HEK293 (cell line): ENCODE data around the gene PLCB1.

ENCODE experiments used
- TCF7L2 ChIP-seq: IDR thresholded peaks from 2 replicates; pipeline ENCODE4 v1.6.1; 2011; ENCODE audit warnings: low read depth, mild to moderate bottlenecking, inconsistent platforms, low read length, moderate library complexity, borderline replicate concordance
- YY1 ChIP-seq: fragments of 450-650 bp; formaldehyde crosslinking; IDR thresholded peaks from 2 replicates; pipeline ENCODE4 v1.5.1; 2018; ENCODE audit warnings: missing biosample characterization, missing genetic modification characterization
- ZNF274 ChIP-seq, 2 experiments: fragments of 200-500 bp in 1 of 2; fragments of 450-650 bp in 1 of 2; sonication (Bioruptor generic) in 1 of 2; formaldehyde crosslinking in 1 of 2; IDR thresholded peaks; 2 replicates each; pipeline versions ENCODE4 v1.5.1 to v1.6.1; 2014 to 2016; ENCODE audit warnings: borderline replicate concordance in 1 of 2, inconsistent platforms in 1 of 2, low read length in 1 of 2, missing biosample characterization in 1 of 2, missing genetic modification characterization in 1 of 2

GRCh38 chr20:8361779-8362178 is 229.7 kb downstream of the PLCB1 start:
- TF ChIP-seq ZNF274 (IDR thresholded peaks at IDR 0.05; ENCODE audit: low read length) (no peak), ZNF274 (tag by site-specific recombination; IDR thresholded peaks at IDR 0.05; ENCODE audit: borderline replicate concordance) (no peak), TCF7L2 (no peak), YY1 (no peak)
